Cardiac fibroblast (primary cell): ENCODE results near the gene ALK.
A peak's percentile ranks its signal among the peaks of the same experiment; 100 is the strongest.

Source experiments
- DNase-seq, 2 donors: peaks; one replicate each; pipeline versions ENCODE4 v3.0.0 to v3.0.0-alpha.2; 2010; ENCODE audit warnings: low read depth in 2 of 2
- H3K4me3 ChIP-seq, 2 donors: replicated peaks in 1 of 2; 1 replicate in 1 of 2; 2 replicates in 1 of 2; pipeline ENCODE4 v1.5.1; 2011; ENCODE audit warnings: low read depth in 2 of 2, low read length in 2 of 2, mild to moderate bottlenecking in 2 of 2, moderate library complexity in 1 of 2
- CTCF ChIP-seq: IDR thresholded peaks from one replicate; pipeline ENCODE4 v1.5.1; 2011; ENCODE audit warnings: low read depth, mild to moderate bottlenecking, low read length, inconsistent platforms

ALK gene

GRCh38 chr2:29218550-29219125 is 702.7 kb downstream of the ALK start:
- no peak for TF ChIP-seq CTCF
- no peak for DNase-seq
- H3K4me3 ChIP-seq, result no peak overlapping the region

- H3K4me3 ChIP-seq, result no peak overlapping the region
- TF ChIP-seq CTCF, result no peak
- no peak for DNase-seq
Observed at GRCh38 chr2:29218071-29218470, 703.3 kb downstream of the ALK start.

GRCh38 chr2:29216609-29216909 is 704.8 kb downstream of the ALK start:
- TF ChIP-seq CTCF, result no peak
- no peak for DNase-seq
- H3K4me3 ChIP-seq, result no peak overlapping the region

- no peak overlapping the region for H3K4me3 ChIP-seq
- TF ChIP-seq CTCF, result no peak
- no peak for DNase-seq
Observed at GRCh38 chr2:29215739-29216608, 705.4 kb downstream of the ALK start.

GRCh38 chr2:29215073-29215472 is 706.3 kb downstream of the ALK start:
- DNase-seq, result no peak
- no peak overlapping the region for H3K4me3 ChIP-seq
- TF ChIP-seq CTCF, result no peak

GRCh38 chr2:29213888-29214291 is 707.5 kb downstream of the ALK start:
- DNase-seq, result no peak
- H3K4me3 ChIP-seq, result no peak overlapping the region
- no peak for TF ChIP-seq CTCF

- no peak overlapping the region for H3K4me3 ChIP-seq
- DNase-seq, result no peak
- TF ChIP-seq CTCF, result peak; percentile 4
Observed at GRCh38 chr2:29212009-29212408, 709.4 kb downstream of the ALK start.
